Measurements from ENCODE around the gene MTG2. TPM values are rescaled to one million over a fixed set of nuclear protein-coding genes. Genes with fewer than 3 reads are reported as not detected.
A peak's percentile ranks its signal among the peaks of the same experiment; 100 is the strongest.

MTG2 gene
- total RNA-seq, 1 donor from 2014 or later: 17.5 TPM

DNA sequence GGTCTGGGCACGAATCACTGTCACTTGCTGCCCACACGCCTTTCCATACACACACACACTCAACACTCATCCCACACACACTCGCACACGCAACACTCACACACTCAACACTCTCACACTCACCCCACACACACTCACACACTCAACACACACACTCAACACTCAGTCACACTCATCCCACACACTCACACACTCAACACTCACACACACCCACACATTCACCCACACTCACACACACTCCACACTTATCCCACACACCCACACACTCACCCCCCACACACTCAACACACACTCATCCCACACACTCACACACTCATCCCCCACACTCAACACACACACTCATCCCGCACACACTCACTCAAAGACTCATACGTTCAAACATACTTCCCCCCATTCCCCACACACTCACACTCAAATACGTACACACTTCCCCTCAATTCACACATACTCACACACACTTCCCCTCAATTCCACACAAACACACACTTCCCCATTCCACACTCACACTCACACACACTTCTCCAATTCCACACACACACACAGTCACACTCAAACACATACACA is 46.2 kb downstream of the MTG2 start:
- FAIRE-seq: no peak
- no peak for DNase-seq (ENCODE audit: low spot score in 2 of 2)

DNA sequence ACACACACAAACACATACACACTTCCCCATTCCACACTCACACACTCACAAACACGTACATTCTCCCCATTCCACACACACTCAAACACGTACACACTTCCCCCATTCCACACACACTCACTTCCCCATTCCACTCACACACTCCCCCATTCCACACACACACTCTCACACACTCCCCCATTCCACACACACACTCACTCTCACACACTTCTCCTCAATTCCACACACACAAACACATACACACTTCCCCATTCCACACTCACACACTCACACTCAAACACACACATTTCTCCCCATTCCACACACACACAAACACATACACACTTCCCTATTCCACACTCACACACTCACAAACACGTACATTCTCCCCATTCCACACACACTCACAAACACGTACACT is 46.8 kb downstream of the MTG2 start:
- no peak for FAIRE-seq
- no peak for DNase-seq (ENCODE audit: low spot score in 2 of 2)

DNA sequence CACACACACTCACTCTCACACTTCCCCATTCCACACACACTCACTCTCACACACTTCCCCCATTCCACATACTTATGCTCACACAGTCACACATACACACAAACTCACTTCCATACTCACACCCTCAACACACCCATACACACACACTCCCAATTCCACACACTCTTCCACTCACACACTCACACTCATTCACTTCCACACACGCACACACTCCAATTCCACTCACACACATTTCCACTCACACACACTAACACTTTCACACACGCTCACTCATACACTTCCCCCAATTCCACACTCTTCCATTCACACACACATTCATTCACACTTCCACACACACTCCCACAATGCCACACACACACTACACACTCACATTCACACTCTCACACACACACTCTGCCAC is 47.4 kb downstream of the MTG2 start:
- FAIRE-seq (no peak), DNase-seq (ENCODE audit: low spot score in 2 of 2) (no peak)

DNA sequence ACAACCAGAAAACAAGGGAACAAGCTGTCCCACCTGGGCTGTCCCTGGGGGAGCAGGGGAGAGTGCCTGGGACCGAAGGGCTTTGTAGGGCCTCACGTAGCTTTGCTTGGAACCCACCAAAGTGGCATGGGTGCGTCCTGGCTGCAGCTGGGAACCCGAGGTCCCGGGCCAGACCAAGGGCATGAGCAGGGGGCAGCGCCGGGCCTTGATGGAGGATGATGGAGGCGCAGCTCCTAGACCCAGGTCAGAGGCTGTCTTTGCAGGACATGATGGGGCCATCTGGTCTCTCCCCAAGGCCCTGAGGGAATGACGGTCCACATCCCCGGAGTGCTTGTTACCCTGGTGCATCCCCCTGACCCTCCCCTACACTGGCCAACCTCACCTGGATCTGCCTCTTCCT is 47.9 kb downstream of the MTG2 start:
- DNase-seq (ENCODE audit: low spot score in 2 of 2) (no peak), FAIRE-seq (no peak)

DNA sequence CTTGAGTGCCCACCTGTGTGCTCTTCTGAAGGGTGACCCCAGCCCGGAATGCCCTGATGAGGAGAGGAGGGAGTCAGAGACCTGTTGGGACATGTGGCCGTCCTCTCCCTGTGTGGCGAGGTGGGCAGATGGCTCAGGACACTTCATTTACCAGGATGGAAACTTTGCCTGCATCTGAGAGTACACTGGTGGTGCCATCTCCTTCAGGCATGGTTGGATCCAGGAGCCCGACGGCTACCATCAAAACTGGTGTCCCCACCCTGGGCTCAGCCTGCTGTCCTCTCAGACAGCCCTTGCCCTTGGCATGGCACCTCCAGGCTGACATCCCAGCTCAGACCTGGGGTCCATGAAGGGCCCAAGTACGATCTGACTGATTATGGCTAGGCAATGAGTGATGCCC is 48.5 kb downstream of the MTG2 start:
- FAIRE-seq: no peak
- DNase-seq (ENCODE audit: low spot score in 2 of 2): no peak

DNA sequence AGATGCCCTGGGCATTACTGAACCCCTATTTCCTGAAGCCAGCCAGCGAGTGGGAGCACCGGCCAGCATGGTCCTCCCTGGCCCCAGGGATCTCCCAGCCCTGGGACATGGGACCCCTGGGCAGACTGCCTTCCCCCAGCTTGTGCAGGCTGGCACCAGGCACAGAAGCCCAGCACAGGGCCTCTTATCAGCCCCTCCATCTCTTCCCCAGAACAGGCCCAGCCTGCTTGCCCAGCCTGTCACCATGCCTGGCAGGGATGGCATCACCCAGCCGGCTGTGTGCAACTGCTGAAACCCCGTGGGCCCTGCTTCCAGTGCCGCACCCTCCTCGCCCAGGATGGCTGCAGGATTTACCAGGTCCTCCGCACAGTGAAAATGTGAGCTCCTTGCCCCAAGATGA is 49.4 kb downstream of the MTG2 start:
- no peak for DNase-seq (ENCODE audit: low spot score in 2 of 2)

DNA sequence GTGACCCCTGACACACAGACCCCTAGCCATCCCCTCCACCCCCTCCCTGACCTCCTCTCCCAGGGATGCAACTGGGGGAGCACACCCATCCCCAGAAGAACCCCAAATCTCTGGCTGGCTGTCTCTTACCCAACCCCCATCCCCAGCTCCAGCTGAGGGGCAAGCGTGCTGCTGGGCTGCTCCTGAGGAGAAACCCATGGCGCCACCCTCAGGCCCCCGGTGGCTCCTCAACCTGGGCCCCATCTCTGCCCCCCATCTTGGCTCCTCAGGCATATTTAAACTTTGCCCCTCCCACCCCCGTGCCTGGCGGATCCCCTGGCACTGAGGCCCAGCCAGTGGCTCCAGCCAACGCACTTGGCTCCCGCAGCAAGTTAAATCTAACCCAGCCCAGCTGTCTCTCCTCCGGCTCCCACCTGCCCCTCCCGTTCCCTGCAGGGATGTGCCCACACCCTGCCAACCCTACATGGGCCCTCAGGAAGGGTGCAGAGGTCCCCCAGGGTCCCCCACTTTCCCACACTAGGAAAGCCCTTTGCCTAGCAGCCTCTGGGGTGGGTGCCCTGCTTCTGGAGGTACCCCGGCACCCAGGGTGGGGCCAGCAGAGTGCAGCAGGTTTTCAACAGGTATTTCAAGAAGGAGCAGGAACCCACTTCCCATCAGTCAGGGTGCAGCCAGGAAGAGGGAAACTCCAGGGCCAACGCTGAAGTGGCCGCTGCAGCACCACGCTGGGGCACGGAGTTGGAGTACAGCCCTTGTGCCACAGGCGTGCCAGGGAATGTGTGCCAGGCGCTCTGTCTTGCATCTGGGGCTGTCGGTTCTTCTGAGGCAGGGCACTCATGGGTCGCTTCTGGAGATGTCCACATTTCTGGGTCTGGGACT is 50.2 kb downstream of the MTG2 start:
- FAIRE-seq: no peak
- no peak for DNase-seq (ENCODE audit: low spot score in 2 of 2)

More for the DNA sequence above, 49.4 kb downstream of the MTG2 start:
- FAIRE-seq: no peak

DNA sequence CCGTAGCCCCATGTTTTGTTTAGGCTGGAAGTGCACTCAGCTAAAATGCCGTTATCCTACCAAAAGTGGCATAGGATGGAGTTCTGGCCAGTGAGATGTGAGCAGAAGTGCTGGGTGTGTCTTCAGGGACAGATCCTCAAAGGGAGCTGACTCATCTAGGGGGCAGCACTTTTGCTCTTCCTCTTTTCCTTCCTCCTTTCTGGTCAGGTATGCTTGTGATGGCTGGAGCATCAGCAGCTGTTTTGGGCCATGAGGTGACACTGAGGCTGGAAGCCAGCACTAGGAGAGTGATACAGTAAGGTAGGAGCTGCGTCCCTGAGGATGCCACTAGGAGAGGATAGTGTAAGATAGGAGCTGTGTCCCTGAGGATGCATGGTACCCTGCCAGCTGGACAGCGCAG is 50.9 kb downstream of the MTG2 start:
- DNase-seq (ENCODE audit: low spot score in 2 of 2) (no peak), FAIRE-seq (no peak)

DNA sequence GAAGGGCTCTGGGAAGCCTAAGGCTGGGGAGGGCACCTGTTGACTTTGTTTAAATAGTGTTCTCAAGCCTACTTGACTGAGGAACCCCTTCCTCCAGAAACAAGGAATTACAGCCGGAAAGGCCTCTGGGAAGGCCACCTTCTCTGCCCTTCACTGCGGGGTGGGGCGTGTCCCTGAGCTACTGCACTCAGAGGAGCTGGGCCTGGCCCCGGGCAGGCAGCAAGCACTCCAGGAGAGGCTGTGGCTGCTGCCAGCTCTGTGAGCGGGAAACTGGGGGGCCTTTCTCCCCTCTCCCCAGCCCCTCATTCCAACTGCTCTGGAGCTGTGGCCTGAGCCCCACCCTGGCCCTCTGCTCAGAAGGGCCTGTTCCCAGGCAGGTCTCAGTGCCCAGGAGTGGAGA is 51.5 kb downstream of the MTG2 start:
- FAIRE-seq: no peak

DNA sequence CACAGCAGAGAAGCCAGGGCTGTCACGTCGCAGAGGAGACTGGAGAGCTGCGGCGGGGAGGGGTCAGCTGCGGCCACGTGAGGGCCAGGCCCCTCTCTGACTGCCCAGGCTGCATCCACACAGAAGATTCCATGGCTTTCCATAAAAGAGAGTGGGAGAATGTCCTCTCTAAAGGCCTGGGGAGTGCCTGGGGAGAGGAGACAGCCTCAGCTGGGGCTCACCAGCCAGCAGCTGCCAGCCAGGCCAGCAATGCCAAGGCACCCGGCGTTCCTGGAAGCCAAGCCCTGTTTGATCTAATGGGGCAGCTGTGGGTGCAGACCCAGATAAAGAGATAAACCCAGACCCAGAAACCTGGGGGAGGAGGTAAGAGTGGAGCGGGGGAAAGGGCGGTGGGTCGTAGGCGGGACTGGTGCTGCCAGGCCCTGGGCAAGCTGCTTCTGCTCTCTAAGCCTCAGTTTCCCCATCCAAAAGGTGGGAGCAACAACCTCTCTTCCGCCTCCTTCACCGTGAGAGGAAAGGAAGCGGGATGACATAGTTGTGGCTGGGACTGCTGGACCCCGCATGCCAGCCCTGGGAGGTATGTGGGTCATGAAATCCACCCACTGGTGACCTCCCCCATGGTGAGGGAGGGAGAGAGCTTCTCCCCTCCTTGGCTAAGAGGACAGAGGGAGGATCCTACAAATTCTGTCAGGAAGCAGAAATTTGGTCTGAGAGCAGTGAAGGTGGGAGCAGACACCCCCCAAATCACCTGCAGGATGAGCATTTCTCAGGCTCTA is 52.4 kb downstream of the MTG2 start:
- FAIRE-seq (no peak), DNase-seq (ENCODE audit: low spot score in 2 of 2) (no peak)

More for the DNA sequence above, 51.5 kb downstream of the MTG2 start:
- no peak for DNase-seq (ENCODE audit: low spot score in 2 of 2)

DNA sequence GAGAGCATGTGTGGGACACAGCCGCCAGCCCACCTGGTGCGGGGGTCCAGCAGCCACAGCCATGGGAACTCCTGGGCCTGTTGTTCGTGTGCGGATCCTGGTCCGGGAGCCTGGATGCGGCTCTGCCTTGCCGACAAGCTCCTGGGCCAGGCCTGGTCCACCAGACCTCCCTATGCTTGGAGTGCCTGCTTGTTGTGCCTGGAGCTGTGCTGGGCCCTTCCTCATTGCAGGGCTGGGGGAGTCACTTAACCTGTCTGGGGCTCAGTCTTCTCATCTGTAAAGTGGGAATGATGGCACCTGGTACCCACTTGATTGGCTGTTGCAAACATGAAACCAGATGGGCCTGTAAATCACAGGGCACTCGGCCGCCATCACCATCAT is 52.9 kb downstream of the MTG2 start:
- DNase-seq (ENCODE audit: low spot score in 2 of 2) (no peak), FAIRE-seq (no peak)

DNA sequence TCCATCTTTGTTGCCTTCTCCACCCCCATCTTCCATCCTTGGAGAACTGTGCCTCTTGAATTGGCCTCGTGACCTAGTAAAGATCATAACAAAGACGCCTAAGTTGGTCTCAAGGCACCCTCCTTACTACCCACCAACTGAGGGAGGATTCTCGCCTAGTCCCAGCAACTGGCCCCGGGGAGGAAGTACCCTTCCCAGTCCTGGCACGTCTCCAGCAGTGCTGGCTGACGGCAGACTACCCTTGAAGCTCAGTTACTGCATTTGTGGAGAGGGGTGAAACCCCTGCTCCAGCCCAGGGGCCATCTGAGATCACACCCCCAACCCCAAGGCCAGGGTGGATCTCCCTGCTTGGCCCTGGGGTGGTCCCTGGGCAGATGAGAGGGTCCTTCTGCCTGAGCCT is 53.4 kb downstream of the MTG2 start:
- FAIRE-seq (no peak), DNase-seq (ENCODE audit: low spot score in 2 of 2) (no peak)

DNA sequence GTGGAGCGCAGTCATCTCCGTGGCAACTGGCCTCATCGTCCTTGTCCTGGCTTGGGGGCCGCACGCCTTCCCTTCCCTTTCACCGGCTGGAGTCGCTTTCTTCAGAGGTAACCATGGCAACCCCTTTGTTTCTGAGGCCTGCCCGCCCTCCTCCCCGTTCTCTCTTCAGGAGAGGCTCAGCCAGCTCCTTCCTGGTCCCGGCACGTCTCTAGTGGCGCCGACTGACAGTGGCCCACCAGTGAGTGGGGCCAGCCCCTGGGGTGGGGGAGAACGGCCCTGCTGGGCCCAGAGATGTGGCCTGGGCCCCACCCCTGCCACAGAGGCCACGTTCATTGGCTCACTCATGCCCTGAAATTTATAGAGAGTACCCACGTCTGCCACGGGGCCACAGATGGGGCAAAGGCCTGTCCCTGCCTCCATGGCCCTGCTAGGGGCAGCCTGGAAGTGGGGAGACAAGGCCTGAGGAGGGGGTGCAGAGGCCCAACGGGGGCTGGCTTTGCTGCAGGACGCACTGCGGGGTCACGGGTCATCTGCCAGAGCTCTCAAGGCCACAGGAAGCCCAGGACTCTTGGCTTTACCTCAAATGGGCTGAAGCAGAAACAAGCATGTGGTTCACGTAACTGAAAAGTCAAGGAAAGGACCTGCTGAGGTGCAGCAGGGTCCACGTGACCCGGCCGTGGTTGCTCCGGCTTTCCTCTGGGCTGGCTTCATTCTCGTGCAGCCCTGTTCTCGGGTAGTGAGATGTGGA is 54.1 kb downstream of the MTG2 start:
- FAIRE-seq (no peak), DNase-seq (ENCODE audit: low spot score in 2 of 2) (peak in 1 of 2 donors; percentile 63)

DNA sequence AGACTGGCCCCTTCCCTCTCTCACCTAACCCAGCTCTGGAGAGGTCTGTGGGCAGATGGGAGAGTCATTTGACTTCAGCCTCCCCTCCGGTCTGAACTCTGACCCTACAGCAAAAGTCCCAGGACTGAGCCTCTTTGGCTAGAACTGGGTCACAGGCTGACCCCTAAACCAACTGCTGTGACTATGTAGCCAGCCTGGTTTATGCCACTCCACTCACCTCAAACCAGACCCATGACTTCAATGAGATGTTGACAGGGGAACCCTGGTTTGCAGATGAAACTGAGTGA is 54.6 kb downstream of the MTG2 start:
- DNase-seq (ENCODE audit: low spot score in 2 of 2) (no peak), FAIRE-seq (no peak)

DNA sequence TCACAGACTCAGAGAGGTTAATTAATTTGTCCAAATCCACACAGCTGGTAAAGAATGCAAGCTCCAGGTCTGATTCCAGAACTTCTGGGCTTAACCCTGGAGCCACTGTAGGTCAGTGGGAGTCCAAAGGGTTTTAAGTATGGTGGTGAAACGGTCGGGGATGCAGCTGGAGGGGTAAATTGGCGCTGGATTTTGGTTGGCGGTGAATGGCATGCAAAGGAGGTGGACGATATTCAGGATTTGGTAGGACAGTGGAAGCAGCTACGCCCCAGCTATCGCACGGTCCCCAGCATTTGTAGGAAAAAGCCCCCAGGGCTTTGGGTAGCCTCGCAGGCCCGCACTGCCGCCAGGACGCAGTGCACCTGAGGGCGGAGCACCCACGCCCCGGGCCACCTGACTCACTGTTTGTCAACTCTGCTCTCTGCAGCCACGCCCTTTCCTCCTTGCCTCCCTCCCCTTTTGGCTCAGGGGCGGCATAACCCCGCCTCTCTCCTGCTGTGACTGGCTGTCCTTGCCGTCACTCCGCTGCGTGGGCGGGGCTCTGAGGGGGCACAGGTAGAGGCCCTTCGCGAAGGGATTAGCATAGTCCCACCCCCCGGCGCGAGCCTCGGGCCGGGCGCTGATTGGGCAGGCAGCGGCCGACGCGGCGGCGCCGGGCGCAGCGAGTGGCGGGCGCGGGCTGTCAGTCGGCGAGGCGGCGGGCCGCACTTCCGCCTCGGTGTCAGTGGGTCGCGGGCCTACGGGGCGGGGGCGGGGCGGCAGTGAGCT is 55.2 kb downstream of the MTG2 start, which contains the start of gene OSBPL2:
Gene OSBPL2, plus strand, starts transcription at position 721 of the 768 bp plus-strand sequence. CDS start 17,664 bp downstream, outside the sequence.
- DNase-seq (ENCODE audit: low spot score in 2 of 2): peak; percentile 100
- peak; percentile 42 for FAIRE-seq

DNA sequence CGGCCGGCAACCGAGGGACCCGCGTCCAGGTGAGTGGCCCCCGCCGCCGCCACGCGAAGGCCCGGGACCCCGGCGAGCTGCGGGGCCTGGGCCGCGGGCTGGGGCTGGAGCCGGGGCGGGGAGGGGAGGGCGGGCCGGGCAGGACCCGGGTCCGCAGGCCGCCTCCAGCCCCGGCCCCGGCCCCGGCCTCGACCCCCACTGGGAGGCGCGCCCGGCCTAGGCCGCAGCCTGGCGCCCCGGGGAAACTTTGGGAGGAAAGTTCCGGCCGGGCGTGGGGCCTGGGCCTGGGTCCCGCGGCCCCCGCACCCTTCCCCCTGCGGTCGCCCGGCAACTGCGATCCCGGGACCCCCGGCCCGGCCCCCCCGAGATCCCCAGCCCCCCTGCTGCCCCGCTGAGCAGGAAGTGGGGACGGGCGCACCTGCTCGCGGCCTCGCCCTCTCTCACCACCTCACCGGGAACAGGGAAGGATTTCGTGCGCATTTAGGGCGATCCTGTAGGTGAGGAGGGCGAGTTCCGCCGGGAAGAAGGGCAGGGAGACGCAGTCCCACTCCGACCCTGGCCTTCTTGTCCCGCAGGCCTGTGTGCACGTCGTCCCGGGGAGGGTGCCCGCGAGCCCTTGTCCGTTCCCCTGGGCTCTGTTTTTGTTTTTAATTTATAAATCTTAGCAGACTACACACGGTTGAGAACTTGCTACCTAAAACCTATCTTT is 55.9 kb downstream of the MTG2 start:
- FAIRE-seq (no peak), DNase-seq (ENCODE audit: low spot score in 2 of 2) (no peak)

DNA sequence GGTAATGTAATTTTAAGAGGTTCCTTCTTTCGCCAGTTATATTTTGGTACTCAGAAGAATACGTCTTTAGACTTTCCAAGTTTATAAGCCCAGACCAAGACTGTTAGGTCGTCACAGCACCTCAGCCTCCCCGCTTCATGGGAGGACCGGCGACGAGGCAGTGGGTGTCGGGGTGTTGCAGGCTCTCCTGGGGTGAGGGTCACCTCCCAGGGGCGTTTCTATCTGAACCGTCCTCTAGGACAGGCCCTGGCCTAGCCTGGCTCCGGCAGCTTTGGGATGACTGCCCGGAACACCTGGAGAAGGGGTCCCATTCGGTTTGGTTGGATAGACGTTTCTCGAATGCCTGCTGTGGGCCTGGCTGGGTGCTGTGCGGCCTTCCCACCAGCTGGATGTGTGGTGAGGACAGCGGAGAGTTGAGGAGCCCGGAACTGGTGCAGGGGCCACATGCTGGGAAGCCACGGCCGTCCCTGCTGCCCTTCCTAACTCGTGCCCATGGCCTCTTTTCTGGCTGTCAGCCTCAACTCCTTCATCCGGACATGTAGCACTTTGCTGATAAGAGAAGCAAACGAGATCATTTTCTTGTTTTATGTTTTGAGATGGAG is 56.6 kb downstream of the MTG2 start:
- DNase-seq (ENCODE audit: low spot score in 2 of 2) (no peak), FAIRE-seq (no peak)

DNA sequence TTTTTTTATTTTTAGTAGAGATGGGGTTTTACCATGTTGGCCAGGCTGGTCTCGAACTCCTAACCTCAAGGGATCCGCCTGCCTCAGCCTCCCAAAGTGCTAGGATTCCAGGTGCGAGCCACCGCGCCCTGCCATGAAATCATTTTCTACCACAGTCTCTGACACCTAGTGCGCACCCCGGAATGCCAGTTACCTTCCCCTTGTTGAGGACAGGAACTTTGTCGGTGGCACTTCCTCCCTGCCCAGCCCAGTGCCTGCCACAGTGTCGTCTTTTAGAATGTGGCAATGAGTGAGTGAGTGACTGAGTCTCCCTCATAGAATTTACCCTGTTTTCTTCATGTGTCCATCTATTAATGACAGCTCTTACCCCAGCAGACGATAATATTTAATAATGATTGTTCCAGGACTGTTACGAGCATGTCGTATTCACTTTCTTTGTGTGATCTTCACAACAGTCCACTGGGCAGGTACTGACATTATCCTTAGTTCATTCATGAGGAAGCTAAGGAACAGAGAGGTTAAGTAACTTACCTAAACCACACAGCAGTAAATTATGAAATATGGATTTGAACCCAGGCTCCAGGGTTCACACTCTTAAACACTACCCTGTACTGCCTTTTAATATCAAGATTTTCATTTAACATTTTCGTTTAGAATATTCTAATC is 57.3 kb downstream of the MTG2 start:
- no peak for FAIRE-seq
- no peak for DNase-seq (ENCODE audit: low spot score in 2 of 2)

DNA sequence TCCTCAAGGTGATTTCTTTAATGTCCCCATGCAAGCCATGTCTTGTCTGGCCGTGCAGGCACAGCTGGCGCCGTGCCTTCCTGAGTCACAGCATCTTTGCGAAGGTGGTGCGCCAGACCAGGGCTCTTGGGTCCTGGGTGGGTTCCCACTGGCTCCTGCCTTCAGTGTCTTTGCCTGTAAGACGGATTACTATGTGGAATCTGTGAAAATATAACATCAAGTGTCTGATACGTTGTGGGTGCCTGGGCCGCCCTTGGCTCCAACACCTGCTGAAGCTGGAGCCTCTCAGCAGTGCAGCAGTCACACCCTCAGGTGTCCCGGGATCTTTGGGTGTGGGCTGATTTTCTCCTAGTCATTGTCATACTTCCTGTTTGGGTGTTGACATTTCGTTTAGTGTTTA is 58.7 kb downstream of the MTG2 start:
- FAIRE-seq (no peak), DNase-seq (ENCODE audit: low spot score in 2 of 2) (no peak)
